ENCODE data around the gene SLC37A4. TPM values are rescaled to one million over a fixed set of nuclear protein-coding genes. Genes with fewer than 3 reads are reported as not detected.

Gene SLC37A4
- total and polyA plus RNA-seq, 5 experiments from 2014 or later, result 9.7 to 17.1 (median 12.8) TPM

GRCh38 chr11:119015054-119015611 lies 15.5 kb downstream of the SLC37A4 start:
- H3K27ac Mint-ChIP-seq, result peak overlapping the region in 9 of 10 donors; percentile 13 to 98 (median 53)
- peak overlapping the region in 7 of 10 donors; percentile 16 to 97 (median 26) for H3K4me3 Mint-ChIP-seq
- no peak for ATAC-seq
- H3K36me3 Mint-ChIP-seq, result peaks cover 0 to 71% (median 23%) of the 10 kb centered on the region in 3 donors
- no peaks in the 10 kb centered on the region for H3K27me3 Mint-ChIP-seq
- peak in 1 of 10 donors; percentile 12 for DNase-seq
- H3K4me1 Mint-ChIP-seq, result peaks cover 20 to 53% (median 44%) of the 10 kb centered on the region in 4 donors
- H3K9me3 Mint-ChIP-seq, result no peaks in the 10 kb centered on the region
- POLR2A ChIA-PET, result interaction anchor here (0.6 to 1.8 kb wide), 6 partner anchors 13 to 451 kb away, joined by 3 to 10 read pairs (median 4); partner anchors contain the start of gene CENATAC

GRCh38 chr11:119014209-119014924 lies 16.3 kb downstream of the SLC37A4 start:
- no peaks in the 10 kb centered on the region for H3K27me3 Mint-ChIP-seq
- peaks cover 18 to 46% (median 37%) of the 10 kb centered on the region in 4 donors for H3K4me1 Mint-ChIP-seq
- no peak for ATAC-seq
- POLR2A ChIA-PET, result interaction anchor here (0.6 to 1.8 kb wide), 4 partner anchors 12 to 451 kb away, joined by 3 to 10 read pairs (median 6); partner anchors contain the start of gene CENATAC
- H3K36me3 Mint-ChIP-seq, result peaks cover 0 to 76% (median 23%) of the 10 kb centered on the region in 3 donors
- no peak for DNase-seq
- peak overlapping the region in 5 of 10 donors; percentile 5 to 61 (median 39) for H3K27ac Mint-ChIP-seq
- H3K9me3 Mint-ChIP-seq, result no peaks in the 10 kb centered on the region
- no peak overlapping the region for H3K4me3 Mint-ChIP-seq

- POLR2A ChIA-PET, result interaction anchor here (0.9 to 1.2 kb wide), 2 partner anchors 38 to 55 kb away, joined by 3 read pairs; partner anchors contain the start of gene VPS11
- ATAC-seq, result no peak
- H3K4me3 Mint-ChIP-seq, result no peak overlapping the region
- no peaks in the 10 kb centered on the region for H3K9me3 Mint-ChIP-seq
- peaks cover 0 to 85% (median 23%) of the 10 kb centered on the region in 3 donors for H3K36me3 Mint-ChIP-seq
- H3K27ac Mint-ChIP-seq, result peak overlapping the region in 6 of 10 donors; percentile 34 to 83 (median 62)
- H3K27me3 Mint-ChIP-seq, result no peaks in the 10 kb centered on the region
- no peak for DNase-seq
- peaks cover 13 to 34% (median 30%) of the 10 kb centered on the region in 4 donors for H3K4me1 Mint-ChIP-seq
Observed at GRCh38 chr11:119012629-119013170, 18.0 kb downstream of the SLC37A4 start.

GRCh38 chr11:119011476-119012053 lies 19.1 kb downstream of the SLC37A4 start:
- ATAC-seq, result no peak

GRCh38 chr11:119006656-119007055 lies 24.0 kb downstream of the SLC37A4 start:
- POLR2A ChIA-PET, result no interaction called here
- DNase-seq (no peak), ATAC-seq (no peak)
- Mint-ChIP-seq H3K36me3 (peaks cover 0 to 86% (median 7%) of the 10 kb centered on the region in 3 donors), H3K27ac (peak overlapping the region in 1 of 10 donors; percentile 22), H3K4me3 (no peak overlapping the region), H3K4me1 (peaks cover 0 to 4% (median 2%) of the 10 kb centered on the region in 4 donors), H3K27me3 (no peaks in the 10 kb centered on the region), H3K9me3 (no peaks in the 10 kb centered on the region)

More at GRCh38 chr11:119011476-119012053, 19.1 kb downstream of the SLC37A4 start:
- no peak for DNase-seq
- H3K27ac Mint-ChIP-seq, result peak overlapping the region in 3 of 10 donors; percentile 33 to 66 (median 40)
- POLR2A ChIA-PET, result no interaction called here
- no peaks in the 10 kb centered on the region for H3K9me3 Mint-ChIP-seq
- no peaks in the 10 kb centered on the region for H3K27me3 Mint-ChIP-seq
- H3K36me3 Mint-ChIP-seq, result peaks cover 0 to 89% (median 24%) of the 10 kb centered on the region in 3 donors
- no peak overlapping the region for H3K4me3 Mint-ChIP-seq
- peaks cover 11 to 27% (median 21%) of the 10 kb centered on the region in 4 donors for H3K4me1 Mint-ChIP-seq

GRCh38 chr11:119000906-119001305 lies 29.8 kb downstream of the SLC37A4 start:
- Mint-ChIP-seq H3K27ac (peak overlapping the region in 2 of 10 donors; percentile 22 to 44), H3K9me3 (no peaks in the 10 kb centered on the region), H3K4me3 (peak overlapping the region in 4 of 10 donors; percentile 9 to 54 (median 50)), H3K36me3 (peaks cover 0 to 66% (median 9%) of the 10 kb centered on the region in 3 donors), H3K27me3 (no peaks in the 10 kb centered on the region), H3K4me1 (peaks cover 11 to 49% (median 45%) of the 10 kb centered on the region in 4 donors)
- POLR2A ChIA-PET, result interaction anchor here (1.1 kb wide), 1 partner anchor 17 kb away, joined by 7 read pairs; the partner anchor contains the start of genes RPS25 and TRAPPC4
- ATAC-seq, result no peak
- no peak for DNase-seq

- POLR2A ChIA-PET, result interaction anchor here (0.6 to 3.0 kb wide), 8 partner anchors 17 to 229 kb away, joined by 3 to 59 read pairs (median 8); partner anchors contain the start of genes RPS25, SLC37A4 and TRAPPC4
- DNase-seq (no peak), ATAC-seq (no peak)
- Mint-ChIP-seq H3K4me1 (peaks cover 11 to 49% (median 46%) of the 10 kb centered on the region in 4 donors), H3K27ac (peak overlapping the region; percentile 89 to 99 (median 97)), H3K4me3 (peak overlapping the region; percentile 88 to 99 (median 98)), H3K9me3 (no peaks in the 10 kb centered on the region), H3K36me3 (peaks cover 0 to 46% (median 8%) of the 10 kb centered on the region in 3 donors), H3K27me3 (no peaks in the 10 kb centered on the region)
Observed at GRCh38 chr11:118998822-118999221, 31.9 kb downstream of the SLC37A4 start.

GRCh38 chr11:118998388-118998717 lies 32.3 kb downstream of the SLC37A4 start:
- Mint-ChIP-seq H3K27me3 (no peaks in the 10 kb centered on the region), H3K27ac (peak overlapping the region; percentile 89 to 99 (median 97)), H3K9me3 (no peaks in the 10 kb centered on the region), H3K36me3 (peaks cover 0 to 41% (median 8%) of the 10 kb centered on the region in 3 donors), H3K4me1 (peaks cover 13 to 48% (median 45%) of the 10 kb centered on the region in 4 donors), H3K4me3 (peak overlapping the region; percentile 88 to 99 (median 98))
- ATAC-seq (peak in 1 of 2 donors; percentile 39), DNase-seq (no peak)
- POLR2A ChIA-PET, result interaction anchor here (0.6 to 3.0 kb wide), 18 partner anchors 17 to 228 kb away, joined by 3 to 59 read pairs (median 5); partner anchors contain the start of genes DDX6, DPAGT1, HINFP and HMBS

GRCh38 chr11:118997627-118998387 lies 32.9 kb downstream of the SLC37A4 start, which contains the start of gene CENATAC:
Gene CENATAC (plus strand): TSS chr11:118998138. CDS start chr11:118998198, 60 bp downstream.
- H3K36me3 Mint-ChIP-seq, result peaks cover 0 to 36% (median 8%) of the 10 kb centered on the region in 3 donors
- ATAC-seq (peak; percentile 93), DNase-seq (peak; percentile 90 to 96 (median 94))
- POLR2A ChIA-PET, result interaction anchor here (0.5 to 3.0 kb wide), 27 partner anchors 18 to 561 kb away, joined by 3 to 59 read pairs (median 4); partner anchors contain the start of genes DDX6, DPAGT1, FOXR1 and HINFP
- peaks cover 13 to 48% (median 45%) of the 10 kb centered on the region in 4 donors for H3K4me1 Mint-ChIP-seq
- H3K9me3 Mint-ChIP-seq, result no peaks in the 10 kb centered on the region
- H3K27ac Mint-ChIP-seq, result peak within 1 kb of the TSS; percentile 89 to 99 (median 97)
- no peaks in the 10 kb centered on the region for H3K27me3 Mint-ChIP-seq
- H3K4me3 Mint-ChIP-seq, result peak within 1 kb of the TSS; percentile 88 to 99 (median 98)

- DNase-seq (peak in 6 of 10 donors; percentile 9 to 30 (median 27)), ATAC-seq (peak; percentile 37 to 41)
- Mint-ChIP-seq H3K27ac (peak overlapping the region; percentile 89 to 99 (median 97)), H3K36me3 (peaks cover 0 to 28% (median 8%) of the 10 kb centered on the region in 3 donors), H3K4me3 (peak overlapping the region; percentile 88 to 99 (median 98)), H3K4me1 (peaks cover 13 to 48% (median 45%) of the 10 kb centered on the region in 4 donors), H3K27me3 (no peaks in the 10 kb centered on the region), H3K9me3 (no peaks in the 10 kb centered on the region)
- POLR2A ChIA-PET, result interaction anchor here (0.7 to 3.0 kb wide), 27 partner anchors 18 to 561 kb away, joined by 3 to 59 read pairs (median 4); partner anchors contain the start of genes C2CD2L, DDX6, DPAGT1 and FOXR1
Observed at GRCh38 chr11:118996926-118997626, 33.6 kb downstream of the SLC37A4 start.
